ENCODE measurements around the gene FYTTD1. TPM values are rescaled to one million over a fixed set of nuclear protein-coding genes. Genes with fewer than 3 reads are reported as not detected.

FYTTD1 gene
- polyA plus RNA-seq, 3 donors = 85.0 to 106 (median 97.4) TPM

DNA sequence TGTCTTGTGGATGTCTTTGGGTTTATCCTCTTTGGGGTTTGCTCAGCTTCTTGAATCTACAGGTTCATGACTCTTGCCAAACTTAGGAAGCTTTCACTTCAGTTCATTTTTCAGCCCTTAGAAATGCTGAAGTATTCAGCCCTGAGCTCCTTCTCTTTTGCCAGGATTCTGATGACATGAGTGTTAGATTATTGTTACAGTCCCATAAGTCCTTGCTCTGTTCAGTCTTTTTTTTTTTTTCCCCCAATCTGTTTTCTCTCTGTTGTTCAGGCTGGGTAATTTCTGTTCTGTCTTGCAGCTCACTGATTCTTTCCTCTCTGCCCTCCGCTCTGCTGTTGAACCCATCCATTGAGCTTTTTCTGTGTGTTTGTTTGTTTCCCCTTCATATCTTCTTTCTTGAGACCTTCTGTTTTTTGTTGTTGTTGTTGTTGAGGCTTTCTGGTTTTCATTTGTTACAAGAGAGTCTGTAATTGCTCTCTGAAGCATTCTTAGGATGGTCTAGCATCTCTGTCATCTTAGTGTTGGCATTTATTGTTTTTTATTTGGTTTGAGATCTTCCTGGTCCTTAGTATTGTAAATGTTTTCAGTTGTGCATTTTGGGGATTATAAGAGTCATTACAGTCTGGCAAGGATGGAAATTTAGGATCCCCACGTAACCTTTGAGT is 59.8 kb downstream of the FYTTD1 start:
- no peak for DNase-seq (ENCODE audit: extremely low read depth in 1 of 11, low read depth in 9 of 11, low spot score in 4 of 11)

DNA sequence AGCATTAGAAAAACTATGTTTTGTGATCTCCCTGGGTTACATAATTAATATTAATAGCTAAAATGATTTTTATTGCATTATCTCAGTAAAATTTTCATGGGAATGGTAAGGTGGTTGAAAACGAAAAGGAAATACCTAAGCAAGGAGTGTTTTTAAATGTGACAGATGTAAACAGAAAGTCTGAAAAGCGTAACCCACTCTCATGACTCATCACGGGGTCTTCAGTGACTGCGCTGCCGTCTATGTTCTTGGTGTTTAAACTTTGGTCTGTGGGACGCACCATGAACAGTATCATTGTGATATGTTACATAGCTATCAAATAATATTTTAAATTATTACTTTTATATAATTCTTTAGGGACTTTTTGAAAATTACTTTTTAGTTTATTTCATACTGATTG is 61.2 kb downstream of the FYTTD1 start:
- DNase-seq (ENCODE audit: extremely low read depth in 1 of 11, low read depth in 9 of 11, low spot score in 4 of 11) = no peak

DNA sequence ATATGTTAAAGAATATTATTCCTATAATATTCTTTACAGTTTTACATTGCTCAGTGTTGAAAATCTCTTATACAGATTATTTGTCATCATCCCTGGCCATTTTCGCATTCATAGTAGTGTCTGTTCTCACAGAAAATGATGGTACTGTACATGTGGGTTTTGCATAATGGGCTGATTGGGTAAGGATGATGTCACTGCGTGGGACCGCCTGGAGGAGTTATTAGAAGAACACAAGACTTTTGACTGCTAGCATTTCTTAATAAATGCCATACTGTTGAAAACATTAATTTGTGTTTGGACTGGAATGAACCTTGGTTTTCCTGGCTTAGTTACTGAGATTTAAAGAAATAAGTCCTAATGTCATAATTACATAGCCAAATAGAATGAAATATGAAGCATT is 61.7 kb downstream of the FYTTD1 start:
- DNase-seq (ENCODE audit: extremely low read depth in 1 of 11, low read depth in 9 of 11, low spot score in 4 of 11) = no peak

GRCh38 chr3:197814372-197814771 is 64.7 kb downstream of the FYTTD1 start:
- DNase-seq (ENCODE audit: extremely low read depth in 1 of 11, low read depth in 9 of 11, low spot score in 4 of 11) = no peak

GRCh38 chr3:197820550-197821335 is 71.1 kb downstream of the FYTTD1 start:
- DNase-seq (ENCODE audit: extremely low read depth in 1 of 11, low read depth in 9 of 11, low spot score in 4 of 11) = peak in 2 of 11 donors; percentile 4 to 17

- DNase-seq (ENCODE audit: extremely low read depth in 1 of 11, low read depth in 9 of 11, low spot score in 4 of 11) = no peak
These were observed 79.8 kb downstream of the FYTTD1 start for GRCh38 chr3:197829397-197830045.

DNA sequence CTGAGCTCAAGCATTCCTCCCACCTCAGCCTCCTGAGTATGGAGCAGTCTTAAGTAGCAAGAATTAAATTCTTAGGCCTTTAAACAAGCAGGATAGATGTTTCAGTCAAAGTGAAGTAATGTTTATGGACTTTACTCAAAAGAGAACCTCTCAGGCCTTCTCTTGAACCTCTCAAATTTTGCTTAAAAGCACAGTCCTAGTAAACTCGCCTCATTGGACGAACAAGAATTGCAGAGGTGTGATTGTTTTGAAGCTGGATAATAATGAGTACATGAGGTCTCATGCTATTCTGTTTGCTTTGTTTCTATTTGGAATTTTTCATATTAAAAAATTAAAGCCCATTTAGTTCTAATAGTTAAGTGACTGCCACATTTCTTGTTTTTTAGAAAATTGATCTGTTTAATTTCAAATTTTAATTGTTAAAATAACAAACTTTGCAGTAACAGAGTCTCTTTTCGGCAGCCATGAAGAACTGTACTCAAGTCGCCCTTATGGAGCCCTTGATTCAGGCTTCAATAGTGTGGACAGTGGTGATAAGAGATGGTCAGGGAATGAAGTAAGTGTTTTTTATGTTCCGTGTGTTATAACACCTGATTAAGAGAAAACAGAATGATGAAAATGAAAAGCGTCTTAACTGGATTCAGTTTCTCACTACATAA is 80.8 kb downstream of the FYTTD1 start:
- no peak for DNase-seq (ENCODE audit: extremely low read depth in 1 of 11, low read depth in 9 of 11, low spot score in 4 of 11)

DNA sequence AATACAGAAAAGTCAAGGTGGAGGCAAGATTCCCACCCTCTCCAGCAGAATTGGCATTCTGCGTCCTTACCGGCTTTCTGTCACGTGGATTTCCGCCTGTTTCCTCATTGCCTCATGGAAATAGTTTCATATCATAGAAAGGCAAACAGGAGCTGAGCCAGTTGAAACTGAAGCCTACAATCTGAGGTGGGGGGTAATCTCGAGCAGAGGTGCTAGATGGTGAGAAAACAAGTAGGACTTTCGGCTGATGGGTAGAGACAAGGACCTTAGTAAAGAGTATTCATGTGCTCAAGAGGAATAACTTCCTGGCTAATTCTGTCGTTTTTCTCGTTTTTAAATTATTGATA is 81.3 kb downstream of the FYTTD1 start:
- no peak for DNase-seq (ENCODE audit: extremely low read depth in 1 of 11, low read depth in 9 of 11, low spot score in 4 of 11)

DNA sequence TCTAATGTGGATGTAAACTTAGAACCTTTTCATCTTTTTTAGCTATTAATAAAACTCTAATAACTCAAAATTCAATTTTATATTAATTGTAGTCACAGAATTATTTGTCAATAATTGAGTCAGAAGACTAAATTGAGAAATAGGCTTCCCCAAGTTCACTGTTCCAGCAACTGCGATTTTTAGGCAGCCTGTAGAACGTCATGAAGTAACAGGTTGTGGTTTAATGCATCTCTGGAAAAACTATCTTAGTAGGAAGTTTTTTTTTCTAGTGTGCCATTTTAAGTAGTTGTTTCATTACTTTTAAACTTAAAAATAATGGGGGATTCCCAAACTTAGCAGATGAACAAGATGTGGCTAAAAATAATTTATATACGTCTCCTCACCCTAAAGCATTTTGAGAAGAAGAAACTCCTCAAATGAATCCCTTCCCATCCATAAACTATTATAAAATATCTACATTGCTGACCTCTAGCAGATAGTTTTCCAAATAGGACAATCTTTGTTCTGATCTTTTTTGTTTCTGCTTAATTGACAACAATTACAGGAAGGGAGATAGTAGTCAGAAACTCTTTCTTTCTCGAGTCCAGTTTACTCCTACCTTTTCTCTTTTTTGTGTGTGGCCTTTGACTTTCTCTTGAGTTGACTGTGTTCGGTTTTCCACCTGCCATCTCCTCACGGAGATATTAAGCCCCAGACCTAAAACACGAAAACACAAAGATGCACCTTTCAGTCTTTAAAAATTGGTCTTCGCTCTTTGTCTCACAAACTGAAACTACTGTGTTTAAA is 84.4 kb downstream of the FYTTD1 start:
- DNase-seq (ENCODE audit: extremely low read depth in 1 of 11, low read depth in 9 of 11, low spot score in 4 of 11) = no peak

DNA sequence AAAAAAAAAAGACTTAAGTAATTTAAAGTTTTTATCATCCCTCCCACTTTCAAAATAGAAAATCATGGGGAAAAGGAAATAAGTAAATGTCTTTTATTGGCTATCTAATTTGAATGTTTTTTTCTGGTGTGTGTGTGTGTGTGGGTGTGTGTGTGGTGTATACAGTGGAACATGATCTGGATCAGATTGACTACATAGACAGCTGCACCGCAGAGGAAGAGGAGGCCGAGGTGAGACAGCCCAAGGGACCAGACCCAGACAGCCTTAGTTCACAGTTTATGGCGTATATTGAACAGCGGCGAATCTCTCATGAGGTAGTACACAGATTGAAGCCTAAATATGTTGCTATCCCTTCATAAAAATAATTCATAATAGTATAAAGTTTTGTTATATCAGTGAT is 85.8 kb downstream of the FYTTD1 start:
- DNase-seq (ENCODE audit: extremely low read depth in 1 of 11, low read depth in 9 of 11, low spot score in 4 of 11) = no peak

DNA sequence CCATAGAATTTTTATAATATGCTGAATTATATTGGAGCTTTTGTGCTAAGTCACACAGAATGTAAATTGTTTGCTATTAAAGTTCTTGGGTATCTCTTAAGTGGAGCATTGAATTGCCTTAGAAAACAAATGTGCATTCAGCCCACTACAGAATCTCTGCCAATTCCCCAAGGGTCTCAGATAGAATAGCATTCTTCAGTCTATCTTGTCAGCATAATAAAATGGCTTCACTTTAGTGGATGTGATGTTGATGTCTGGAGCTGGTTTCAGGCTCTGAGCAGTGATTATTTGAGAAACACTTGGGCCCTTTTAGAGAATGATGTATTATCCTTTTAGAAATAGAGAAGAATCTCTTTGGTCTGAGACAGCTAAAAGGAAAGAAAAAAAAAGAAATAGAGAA is 86.6 kb downstream of the FYTTD1 start:
- no peak for DNase-seq (ENCODE audit: extremely low read depth in 1 of 11, low read depth in 9 of 11, low spot score in 4 of 11)

Other genes with a start within 250 kb of the FYTTD1 start
- 10 to 100 TPM; 35.6 to 50.6 (median 42.2) TPM for gene BDH1, start 193.9 kb upstream of the FYTTD1 start, polyA plus RNA-seq (ENCODE audit: insufficient read length in 3 of 3)
- gene RUBCN, start 13.0 kb upstream of the FYTTD1 start, polyA plus RNA-seq (ENCODE audit: insufficient read length in 3 of 3) = 10 to 100 TPM in 2 of 3 donors, 1 to 10 TPM in 1; 9.9 to 14.8 (median 12.4) TPM
- gene LRCH3, start 41.4 kb downstream of the FYTTD1 start, polyA plus RNA-seq (ENCODE audit: insufficient read length in 3 of 3) = 10 to 100 TPM; 39.6 to 48.9 (median 39.7) TPM
- gene RPL35A, start 200.3 kb downstream of the FYTTD1 start, polyA plus RNA-seq (ENCODE audit: insufficient read length in 3 of 3) = 1,000 to 10,000 TPM; 1,629 to 1,778 (median 1,714) TPM
- 10 to 100 TPM in 1 of 3 donors, 1 to 10 TPM in 2; 7.0 to 14.9 (median 9.3) TPM for gene LMLN, start 210.3 kb downstream of the FYTTD1 start, polyA plus RNA-seq (ENCODE audit: insufficient read length in 3 of 3)

All from renal cortex interstitium (tissue), 11 donors.